GM19397 (cell line): ENCODE results near the gene GPX4.
A peak's percentile ranks its signal among the peaks of the same experiment; 100 is the strongest.

Experiments
- ATAC-seq: cut with Tn5 transposase; IDR thresholded peaks from one replicate; pipeline ENCODE4 v1.9.1; 2021; ENCODE audit warnings: mild to moderate bottlenecking, moderate library complexity; ENCODE audit not compliant: unreplicated experiment

The GPX4 gene

GRCh38 chr19:1102407-1103131 is 1.2 kb upstream of the GPX4 start:
- ATAC-seq = no peak

GRCh38 chr19:1103132-1103707 is 574 bp upstream of the GPX4 start:
- no peak for ATAC-seq

- peak; percentile 41 for ATAC-seq
Measured at GRCh38 chr19:1104311-1105007, 665 bp downstream of the GPX4 start.

DNA sequence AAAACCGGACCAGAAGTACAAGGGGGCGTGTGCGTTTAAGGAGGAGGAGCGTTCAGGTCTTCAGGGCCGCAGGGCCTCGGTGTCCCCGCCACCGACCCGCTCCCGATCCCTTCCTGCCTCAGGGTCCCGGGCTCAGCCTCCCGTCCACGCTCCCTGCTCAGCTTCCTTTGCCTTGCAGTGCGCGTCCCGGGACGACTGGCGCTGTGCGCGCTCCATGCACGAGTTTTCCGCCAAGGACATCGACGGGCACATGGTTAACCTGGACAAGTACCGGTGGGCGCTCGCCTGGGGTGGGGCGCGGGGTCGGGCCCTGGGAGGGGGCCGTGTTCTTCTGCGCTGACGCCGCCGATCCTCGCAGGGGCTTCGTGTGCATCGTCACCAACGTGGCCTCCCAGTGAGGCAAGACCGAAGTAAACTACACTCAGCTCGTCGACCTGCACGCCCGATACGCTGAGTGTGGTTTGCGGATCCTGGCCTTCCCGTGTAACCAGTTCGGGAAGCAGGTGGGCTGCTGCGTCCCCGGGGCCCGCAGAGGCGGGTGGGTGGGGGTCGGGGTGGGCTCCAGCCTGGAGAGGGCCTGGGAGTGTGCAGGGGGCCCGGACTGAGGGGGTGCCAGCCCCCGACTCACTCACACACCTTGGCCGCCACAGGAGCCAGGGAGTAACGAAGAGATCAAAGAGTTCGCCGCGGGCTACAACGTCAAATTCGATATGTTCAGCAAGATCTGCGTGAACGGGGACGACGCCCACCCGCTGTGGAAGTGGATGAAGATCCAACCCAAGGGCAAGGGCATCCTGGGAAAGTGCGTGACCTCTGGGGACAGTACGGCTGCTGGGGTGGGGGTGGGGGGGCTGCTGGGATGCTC is 1.4 kb downstream of the GPX4 start:
- ATAC-seq = no peak

DNA sequence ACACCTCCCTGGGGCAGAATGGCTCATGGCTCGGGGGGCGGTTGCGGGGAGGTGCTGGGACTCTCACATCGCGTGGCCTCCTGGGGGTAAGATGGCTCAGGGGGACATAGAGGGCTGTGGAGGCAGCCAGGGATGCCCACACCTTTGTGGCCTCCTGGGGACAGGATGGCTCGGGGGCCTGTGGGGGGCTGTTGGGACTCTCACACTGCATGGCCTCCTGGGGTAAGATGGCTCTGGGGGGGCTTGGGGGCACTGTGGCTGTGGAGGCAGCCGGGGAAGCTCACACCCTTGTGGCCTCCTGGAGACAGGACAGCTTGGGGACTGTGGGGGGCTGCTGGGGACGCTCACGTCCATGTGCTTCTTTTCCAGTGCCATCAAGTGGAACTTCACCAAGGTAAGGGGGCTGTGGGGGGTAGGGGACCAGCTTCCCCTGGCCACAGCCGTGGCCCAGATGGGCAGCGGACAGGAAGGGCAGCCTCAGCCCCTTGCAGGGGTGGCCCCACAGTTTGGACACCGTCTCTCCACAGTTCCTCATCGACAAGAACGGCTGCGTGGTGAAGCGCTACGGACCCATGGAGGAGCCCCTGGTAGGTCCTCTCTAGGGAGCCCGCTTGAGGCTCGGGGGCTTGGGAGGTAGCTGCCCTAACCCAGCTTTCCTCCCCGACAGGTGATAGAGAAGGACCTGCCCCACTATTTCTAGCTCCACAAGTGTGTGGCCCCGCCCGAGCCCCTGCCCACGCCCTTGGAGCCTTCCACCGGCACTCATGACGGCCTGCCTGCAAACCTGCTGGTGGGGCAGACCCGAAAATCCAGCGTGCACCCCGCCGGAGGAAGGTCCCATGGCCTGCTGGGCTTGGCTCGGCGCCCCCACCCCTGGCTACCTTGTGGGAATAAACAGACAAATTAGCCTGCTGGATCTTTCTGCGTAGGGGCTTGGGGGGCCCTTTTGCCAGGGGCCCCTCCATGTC is 2.4 kb downstream of the GPX4 start:
- no peak for ATAC-seq

GRCh38 chr19:1106841-1107660 is 3.3 kb downstream of the GPX4 start:
- ATAC-seq = no peak

DNA sequence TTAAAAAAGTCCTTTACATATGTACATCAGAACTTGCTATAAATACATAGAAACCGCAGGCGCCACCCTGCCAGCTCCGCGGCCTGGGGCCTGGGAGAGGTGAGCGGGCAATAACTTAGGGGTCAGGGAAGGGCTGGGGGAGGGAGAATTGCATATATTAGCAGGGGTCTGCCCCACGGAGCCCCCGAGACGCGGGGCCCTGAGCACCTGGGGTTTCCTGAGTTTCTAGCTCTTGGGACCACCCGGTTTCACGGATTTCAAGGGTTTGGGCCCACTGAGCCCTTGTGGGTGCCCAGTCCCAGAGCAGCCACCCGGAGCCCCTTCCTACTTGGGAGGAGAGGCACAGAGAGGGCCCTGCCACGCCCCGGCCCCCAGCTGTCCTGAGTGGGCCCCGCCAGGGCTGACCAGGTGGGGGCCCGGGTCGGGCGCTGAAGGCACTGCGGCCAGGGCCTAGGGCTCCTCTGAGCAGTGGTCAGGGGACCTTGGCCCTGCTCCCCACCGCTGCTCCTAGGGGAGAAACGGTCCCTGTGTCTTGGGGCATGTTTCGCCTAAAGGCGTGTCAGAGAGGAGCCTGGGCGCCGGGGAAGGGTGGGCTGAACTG is 4.0 kb downstream of the GPX4 start:
- no peak for ATAC-seq

DNA sequence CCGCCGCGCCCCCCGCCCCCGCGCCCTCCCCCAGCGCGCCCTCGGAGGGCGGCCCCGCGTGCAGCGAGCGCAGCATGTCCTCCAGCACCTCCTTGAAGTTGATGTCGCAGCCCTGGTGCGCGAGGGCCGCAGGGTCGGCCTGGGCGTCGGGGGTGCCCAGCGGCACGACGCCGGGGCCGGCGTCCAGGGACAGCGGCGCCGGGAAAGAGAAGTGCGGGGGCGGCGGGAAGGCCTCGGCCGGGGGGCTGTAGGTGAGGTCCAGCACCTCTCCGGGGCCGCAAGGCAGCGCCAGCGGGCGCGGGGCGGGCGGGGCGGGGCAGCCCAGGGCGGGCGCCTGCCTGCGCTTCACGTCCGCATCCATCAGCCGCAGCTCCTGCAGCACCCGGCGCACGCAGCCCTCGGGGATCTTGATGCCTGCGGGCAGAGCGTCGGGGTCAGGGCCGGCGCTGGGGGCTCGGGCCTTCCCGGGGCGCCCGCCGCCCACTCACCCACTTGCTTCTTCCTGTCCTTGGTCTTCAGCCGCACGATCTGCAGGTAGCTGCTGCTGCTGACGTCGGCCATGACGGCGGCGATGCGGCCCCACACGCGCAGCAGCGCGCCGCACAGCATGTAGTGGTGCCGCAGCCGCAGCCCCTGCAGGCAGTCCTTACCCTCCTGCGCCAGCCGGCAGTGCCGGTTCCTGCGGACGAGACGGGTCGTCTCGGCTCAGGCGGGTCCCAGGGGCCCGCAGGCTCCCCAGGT is 4.7 kb downstream of the GPX4 start:
- ATAC-seq = no peak

- no peak for ATAC-seq
Measured at GRCh38 chr19:1109032-1109551, 5.3 kb downstream of the GPX4 start.

GRCh38 chr19:1109697-1110671 is 6.2 kb downstream of the GPX4 start:
- ATAC-seq = no peak

GRCh38 chr19:1110809-1111640 is 7.2 kb downstream of the GPX4 start:
- no peak for ATAC-seq

GRCh38 chr19:1111641-1112267 is 8.0 kb downstream of the GPX4 start:
- no peak for ATAC-seq

DNA sequence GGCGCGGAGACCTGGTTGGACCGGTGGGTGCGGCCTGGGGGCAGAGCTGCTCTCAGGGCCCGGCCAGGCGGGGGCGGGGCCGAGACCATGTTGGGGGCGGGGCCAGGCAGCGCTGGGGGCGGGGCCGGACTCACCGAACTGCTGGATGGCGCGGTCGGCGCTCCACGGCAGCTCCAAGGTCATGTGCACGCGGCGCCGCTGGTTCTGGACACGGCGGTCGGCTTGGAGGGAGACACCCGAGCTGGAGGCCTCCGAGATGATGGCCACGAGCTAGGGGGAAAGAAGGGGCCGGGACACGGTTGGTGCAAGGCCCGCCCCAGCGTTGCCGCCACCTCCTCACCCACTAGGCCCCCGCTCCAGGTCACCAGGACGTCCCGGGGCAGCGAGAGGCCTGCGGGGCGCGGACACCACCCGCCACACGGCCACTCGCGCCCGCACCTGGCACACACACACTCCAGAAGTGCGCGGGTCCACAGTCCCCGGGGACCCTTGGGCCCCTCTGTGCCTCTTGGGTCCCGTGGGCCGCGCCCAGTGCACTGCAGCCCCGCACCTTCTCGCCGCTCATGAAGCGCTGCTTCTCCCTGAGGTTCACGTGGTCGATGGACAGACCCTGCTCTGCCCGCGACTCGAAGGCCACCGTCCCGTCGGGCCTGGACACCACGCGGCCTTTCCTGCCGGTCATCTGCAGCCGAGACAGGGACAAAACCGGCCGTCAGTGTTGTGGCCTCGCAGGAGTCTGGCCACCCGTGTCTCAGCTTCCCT is 8.7 kb downstream of the GPX4 start:
- no peak for ATAC-seq
